HCT116 (cell line): ENCODE data around the gene CAPN15.

Source experiments
- CBX3 ChIP-seq: IDR thresholded peaks from 2 replicates; pipeline ENCODE4 v1.6.1; 2012; ENCODE audit warnings: low read depth
- CTCF ChIP-seq, 3 experiments: fragments of 200-600 bp in 1 of 3; sonication (generic) in 1 of 3; IDR thresholded peaks in 2 of 3; conservative IDR thresholded peaks in 1 of 3; 2 replicates each; pipeline ENCODE4 v1.5.1; 2012 to 2017; ENCODE audit warnings: low read depth in 2 of 3, low read length in 2 of 3, antibody characterized with exemption in 1 of 3, borderline replicate concordance in 1 of 3, control low read depth in 1 of 3, mild to moderate bottlenecking in 1 of 3, mixed read lengths in 1 of 3, mixed run types in 1 of 3, moderate library complexity in 1 of 3; ENCODE audit not compliant: insufficient read depth in 1 of 3
- EZH2phosphoT487 ChIP-seq: fragments of 200-600 bp; IDR thresholded peaks from 2 replicates; pipeline ENCODE4 v1.6.1; 2018; ENCODE audit warnings: antibody characterized with exemption, borderline replicate concordance
- MAX ChIP-seq: IDR thresholded peaks from 2 replicates; pipeline ENCODE4 v1.6.1; 2012
- SP1 ChIP-seq: IDR thresholded peaks from 2 replicates; pipeline ENCODE4 v1.6.1; 2012; ENCODE audit warnings: low read depth
- TCF7L2 ChIP-seq: IDR thresholded peaks from 2 replicates; pipeline ENCODE4 v1.7.0; 2011; ENCODE audit warnings: borderline replicate concordance, inconsistent platforms; ENCODE audit not compliant: insufficient read depth, insufficient read length; ENCODE audit errors: extremely low read depth

- TF ChIP-seq SP1 (no peak), CTCF (IDR thresholded peaks at IDR 0.05 in 2 of 3, conservative IDR thresholded peaks at IDR 0.05 in 1 of 3; ENCODE audit: borderline replicate concordance in 1 of 3, insufficient read depth in 1 of 3, low read depth in 2 of 3, low read length in 2 of 3) (no peak), MAX (no peak), EZH2phosphoT487 (no peak), TCF7L2 (no peak), CBX3 (no peak)
Observed at GRCh38 chr16:558298-559020, 30.9 kb downstream of the CAPN15 start.
